H9 (cell line): ENCODE measurements around the gene TELO2. TPM values are rescaled to one million over a fixed set of nuclear protein-coding genes. Genes with fewer than 3 reads are reported as not detected.

Experiments used
- DNase-seq: peaks from one replicate; pipeline ENCODE4 v3.0.0-alpha.2; 2017
- H2AFZ ChIP-seq: one replicate; pipeline ENCODE4 v1.6.1; 2013; ENCODE audit warnings: mild to moderate bottlenecking, low read length, control low read depth, moderate library complexity
- H2AK5ac ChIP-seq: 2 replicates; pipeline ENCODE4 v1.6.1; 2013; ENCODE audit warnings: low read length, control low read depth, mixed read lengths; ENCODE audit not compliant: insufficient read length
- H2BK120ac ChIP-seq: one replicate; pipeline ENCODE4 v1.6.1; 2013; ENCODE audit warnings: low read depth, mild to moderate bottlenecking, low read length, control low read depth, inconsistent platforms; ENCODE audit not compliant: poor library complexity, severe bottlenecking
- H2BK12ac ChIP-seq: 2 replicates; pipeline ENCODE4 v1.6.1; 2013; ENCODE audit warnings: low read length, control low read depth, mixed read lengths, low read depth; ENCODE audit not compliant: insufficient read length
- H2BK15ac ChIP-seq: 2 replicates; pipeline ENCODE4 v1.6.1; 2013; ENCODE audit warnings: low read depth, low read length, control low read depth
- H2BK20ac ChIP-seq: one replicate; pipeline ENCODE4 v1.6.1; 2013; ENCODE audit warnings: low read depth, mild to moderate bottlenecking, low read length, control low read depth, inconsistent platforms; ENCODE audit not compliant: poor library complexity, severe bottlenecking
- H2BK5ac ChIP-seq: 2 replicates; pipeline ENCODE4 v1.6.1; 2013; ENCODE audit warnings: low read length, control low read depth, mixed read lengths; ENCODE audit not compliant: insufficient read length
- H3K14ac ChIP-seq: 2 replicates; pipeline ENCODE4 v1.6.1; 2013; ENCODE audit warnings: low read length, control low read depth; ENCODE audit not compliant: insufficient read depth
- H3K18ac ChIP-seq: 2 replicates; pipeline ENCODE4 v1.6.1; 2013; ENCODE audit warnings: low read depth, mild to moderate bottlenecking, mixed read lengths, low read length, control low read depth; ENCODE audit not compliant: insufficient read length
- H3K23ac ChIP-seq: 2 replicates; pipeline ENCODE4 v1.6.1; 2013; ENCODE audit warnings: low read length, control low read depth, mixed read lengths, low read depth; ENCODE audit not compliant: insufficient read length
- H3K23me2 ChIP-seq: 2 replicates; pipeline ENCODE4 v1.6.1; 2013; ENCODE audit warnings: low read depth, mild to moderate bottlenecking, mixed read lengths, low read length, control low read depth; ENCODE audit not compliant: insufficient read length, poor library complexity, severe bottlenecking
- H3K27ac ChIP-seq: 2 replicates; pipeline ENCODE4 v1.5.1; 2013; ENCODE audit warnings: low read length, control low read depth, mixed read lengths, low read depth; ENCODE audit not compliant: insufficient read length
- H3K27me3 ChIP-seq: 2 replicates; pipeline ENCODE4 v1.6.1; 2013; ENCODE audit warnings: low read length, control low read depth, inconsistent platforms; ENCODE audit not compliant: insufficient read depth
- H3K4ac ChIP-seq: 2 replicates; pipeline ENCODE4 v1.6.1; 2013; ENCODE audit warnings: low read depth, mild to moderate bottlenecking, control low read depth, inconsistent platforms, low read length, moderate library complexity
- H3K4me1 ChIP-seq: 2 replicates; pipeline ENCODE4 v1.6.1; 2013; ENCODE audit warnings: low read length, control low read depth, inconsistent platforms; ENCODE audit not compliant: insufficient read depth
- H3K4me2 ChIP-seq: 2 replicates; pipeline ENCODE4 v1.6.1; 2013; ENCODE audit warnings: low read length, control low read depth, mixed read lengths; ENCODE audit not compliant: insufficient read length, insufficient read depth
- H3K56ac ChIP-seq: 2 replicates; pipeline ENCODE4 v1.6.1; 2013; ENCODE audit warnings: low read depth, mild to moderate bottlenecking, mixed read lengths, low read length, control low read depth; ENCODE audit not compliant: insufficient read length
- H3K79me1 ChIP-seq: 2 replicates; pipeline ENCODE4 v1.6.1; 2013; ENCODE audit warnings: low read depth, mild to moderate bottlenecking, moderate library complexity, low read length, control low read depth, inconsistent platforms; ENCODE audit not compliant: insufficient read depth, poor library complexity, severe bottlenecking
- H3K79me2 ChIP-seq: 2 replicates; pipeline ENCODE4 v1.6.1; 2013; ENCODE audit warnings: low read length, control low read depth, inconsistent platforms; ENCODE audit not compliant: insufficient read depth
- H3K9ac ChIP-seq: 2 replicates; pipeline ENCODE4 v1.6.1; 2013; ENCODE audit warnings: low read length, control low read depth, mixed read lengths; ENCODE audit not compliant: insufficient read length; ENCODE audit errors: extremely low read depth
- H3K9me3 ChIP-seq: one replicate; pipeline ENCODE4 v1.6.1; 2013; ENCODE audit warnings: low read depth, low read length, inconsistent platforms; ENCODE audit not compliant: control insufficient read depth
- H3T11ph ChIP-seq: one replicate; pipeline ENCODE4 v1.6.1; 2013; ENCODE audit warnings: mild to moderate bottlenecking, low read length, control low read depth, inconsistent platforms
- H4K20me1 ChIP-seq: one replicate; pipeline ENCODE4 v1.6.1; 2013; ENCODE audit not compliant: control insufficient read depth, insufficient read length, insufficient read depth
- H4K5ac ChIP-seq: 2 replicates; pipeline ENCODE4 v1.6.1; 2013; ENCODE audit warnings: low read depth, mild to moderate bottlenecking, mixed read lengths, low read length, control low read depth; ENCODE audit not compliant: insufficient read length
- H4K8ac ChIP-seq: replicated peaks from 2 replicates; pipeline ENCODE4 v1.6.1; 2013; ENCODE audit warnings: low read length, control low read depth, mixed read lengths, low read depth; ENCODE audit not compliant: insufficient read length
- H4K91ac ChIP-seq: 2 replicates; pipeline ENCODE4 v1.6.1; 2013; ENCODE audit warnings: low read depth, mild to moderate bottlenecking, moderate library complexity, mixed read lengths, low read length, control low read depth; ENCODE audit not compliant: insufficient read length
- H3K27ac Mint-ChIP-seq, 3 experiments: 2 replicates in 2 of 3; 3 replicates in 1 of 3; pipeline ENCODE4 v1.8.0; 2020 to 2021; ENCODE audit warnings: mixed read lengths in 3 of 3, mild to moderate bottlenecking in 1 of 3, moderate library complexity in 1 of 3
- H3K27me3 Mint-ChIP-seq: 2 replicates; pipeline ENCODE4 v1.8.0; 2021; ENCODE audit warnings: low read depth, mild to moderate bottlenecking, moderate library complexity, mixed read lengths
- H3K36me3 Mint-ChIP-seq, 3 experiments: 2 replicates in 2 of 3; 3 replicates in 1 of 3; pipeline ENCODE4 v1.8.0; 2020 to 2021; ENCODE audit warnings: low read depth in 3 of 3, mixed read lengths in 3 of 3; ENCODE audit not compliant: insufficient read depth in 1 of 3
- H3K4me1 Mint-ChIP-seq, 2 experiments: 2 replicates each; pipeline ENCODE4 v1.8.0; 2020; ENCODE audit warnings: mixed read lengths in 2 of 2
- H3K4me3 Mint-ChIP-seq, 2 experiments: 2 replicates in 1 of 2; 3 replicates in 1 of 2; pipeline ENCODE4 v1.8.0; 2020 to 2021; ENCODE audit warnings: mild to moderate bottlenecking in 2 of 2, mixed read lengths in 2 of 2, moderate library complexity in 1 of 2
- H3K9me3 Mint-ChIP-seq, 2 experiments: 2 replicates in 1 of 2; 3 replicates in 1 of 2; pipeline ENCODE4 v1.8.0; 2020; ENCODE audit warnings: mild to moderate bottlenecking in 2 of 2, mixed read lengths in 2 of 2, moderate library complexity in 1 of 2
- CTCF ChIP-seq: fragments of 200-600 bp; sonication (generic); conservative IDR thresholded peaks from 3 replicates; pipeline ENCODE4 v1.8.0; 2021; ENCODE audit warnings: antibody characterized with exemption, mild to moderate bottlenecking
- WGBS: extraction: QIAGEN DNeasy Blood & Tissue Kit; methylation state at CpG from one replicate; pipeline ENCODE4 v1.1.7; 2013; ENCODE audit warnings: missing lambda C conversion rate, low lambda C conversion rate, mixed read lengths; ENCODE audit not compliant: insufficient read length; ENCODE audit errors: extremely low coverage; 5-methylcytosine and 5-hydroxymethylcytosine counted together
- total RNA-seq: library from RNA; stranded (reverse); gene quantifications from 2 replicates; pipeline ENCODE4 v1.2.1, GENCODE V29; 2021

The TELO2 gene
- total RNA-seq, 1 experiment from 2014 or later: 98.9 TPM

- no peak for TF ChIP-seq CTCF
- H3K18ac ChIP-seq: no peak overlapping the region
- H3K4ac ChIP-seq: no peak overlapping the region
- no peak overlapping the region for H2AFZ ChIP-seq
- H3K56ac ChIP-seq: no peak overlapping the region
- H3K27me3 Mint-ChIP-seq: no peaks in the 10 kb centered on the region
- H3K23ac ChIP-seq: no peak overlapping the region
- H4K8ac ChIP-seq: no peak overlapping the region
- no peak overlapping the region for H2BK5ac ChIP-seq
- peaks cover 17 to 45% (median 41%) of the 10 kb centered on the region in 3 experiments; a peak in 6 of 7 replicates for H3K36me3 Mint-ChIP-seq
- H3K23me2 ChIP-seq: no peaks in the 10 kb centered on the region
- WGBS: no CpG with 5 or more reads among the region's 42 CpGs
- no peak overlapping the region for H2BK12ac ChIP-seq
- no peak overlapping the region for H3K4me2 ChIP-seq
- no peak overlapping the region for H2BK120ac ChIP-seq
- no peaks in the 10 kb centered on the region for H3K27me3 ChIP-seq
- no peak overlapping the region for H3K9ac ChIP-seq
- no peak overlapping the region for H3T11ph ChIP-seq
- no peaks in the 10 kb centered on the region for H4K20me1 ChIP-seq
- H2AK5ac ChIP-seq: no peak overlapping the region
- no peak overlapping the region for H2BK15ac ChIP-seq
- no peaks in the 10 kb centered on the region for H3K4me1 ChIP-seq
- H3K79me2 ChIP-seq: no peaks in the 10 kb centered on the region
- no peak overlapping the region for H3K14ac ChIP-seq
- no peaks in the 10 kb centered on the region for H3K9me3 Mint-ChIP-seq
- no peak for DNase-seq
- no peak overlapping the region for H4K5ac ChIP-seq
- H4K91ac ChIP-seq: no peak overlapping the region
- H3K9me3 ChIP-seq: no peaks in the 10 kb centered on the region
- no peaks in the 10 kb centered on the region for H3K4me1 Mint-ChIP-seq
- no peak overlapping the region for H3K4me3 Mint-ChIP-seq
- H2BK20ac ChIP-seq: no peak overlapping the region
- H3K27ac Mint-ChIP-seq: no peak overlapping the region
- H3K79me1 ChIP-seq: no peaks in the 10 kb centered on the region
- no peak overlapping the region for H3K27ac ChIP-seq
Observed at GRCh38 chr16:1502092-1503004, 9.2 kb downstream of the TELO2 start.
